CD14-positive monocyte (primary cell): Measurements from ENCODE around the gene ALLC. TPM values are rescaled to one million over a fixed set of nuclear protein-coding genes. Genes with fewer than 3 reads are reported as not detected.

Experiments used
- DNase-seq, 3 donors: peaks; one replicate each; pipeline ENCODE4 v3.0.0-alpha.2; 2011 to 2022
- H2AFZ ChIP-seq: 2 replicates; pipeline ENCODE4 v1.6.0; 2012; ENCODE audit warnings: mild to moderate bottlenecking, low read depth, low read length, inconsistent platforms; ENCODE audit not compliant: insufficient read depth, poor library complexity, severe bottlenecking
- H3K27ac ChIP-seq, 2 donors: 1 replicate in 1 of 2; 2 replicates in 1 of 2; pipeline ENCODE4 v1.5.1; 2012 to 2013; ENCODE audit warnings: low read length in 2 of 2, control low read depth in 1 of 2, inconsistent platforms in 1 of 2, low read depth in 1 of 2, mild to moderate bottlenecking in 1 of 2
- H3K27me3 ChIP-seq, 2 donors: one replicate each; pipeline versions ENCODE4 v1.6.0 to v1.6.1; 2011 to 2013; ENCODE audit warnings: low read length in 2 of 2; ENCODE audit not compliant: control insufficient read depth in 2 of 2, insufficient read depth in 2 of 2
- H3K36me3 ChIP-seq, 2 donors: replicated peaks in 1 of 2; 1 replicate in 1 of 2; 2 replicates in 1 of 2; pipeline versions ENCODE4 v1.5.1 to v1.6.1; 2012 to 2013; ENCODE audit warnings: low read length in 2 of 2, control low read depth in 1 of 2, inconsistent platforms in 1 of 2, mild to moderate bottlenecking in 1 of 2; ENCODE audit not compliant: insufficient read depth in 2 of 2, control insufficient read depth in 1 of 2
- H3K4me1 ChIP-seq, 2 donors: 1 replicate in 1 of 2; 2 replicates in 1 of 2; pipeline versions ENCODE4 v1.5.1 to v1.6.1; 2012 to 2013; ENCODE audit warnings: low read length in 2 of 2, control low read depth in 1 of 2, inconsistent platforms in 1 of 2, mild to moderate bottlenecking in 1 of 2, moderate library complexity in 1 of 2; ENCODE audit not compliant: insufficient read depth in 2 of 2, control insufficient read depth in 1 of 2
- H3K4me2 ChIP-seq: replicated peaks from 2 replicates; pipeline ENCODE3; 2012; ENCODE audit warnings: low read length, moderate library complexity, mild to moderate bottlenecking; ENCODE audit not compliant: poor library complexity, severe bottlenecking; ENCODE audit errors: extremely low read depth
- H3K4me3 ChIP-seq, 3 experiments: fragments of 200-600 bp in 1 of 3; sonication (generic) in 1 of 3; replicated peaks in 1 of 3; 1 replicate in 2 of 3; 2 replicates in 1 of 3; pipeline ENCODE4 v1.5.1; 2011 to 2013; ENCODE audit warnings: low read length in 3 of 3, mild to moderate bottlenecking in 3 of 3, control low read depth in 2 of 3, low read depth in 2 of 3, inconsistent platforms in 1 of 3, moderate library complexity in 1 of 3
- H3K79me2 ChIP-seq: 2 replicates; pipeline ENCODE4 v1.6.0; 2012; ENCODE audit warnings: mild to moderate bottlenecking, control low read depth, inconsistent platforms, low read length, moderate library complexity; ENCODE audit not compliant: insufficient read depth
- H3K9ac ChIP-seq: 2 replicates; pipeline ENCODE4 v1.6.0; 2017; ENCODE audit warnings: low read length, mild to moderate bottlenecking; ENCODE audit not compliant: insufficient read depth, poor library complexity, severe bottlenecking
- H3K9me3 ChIP-seq, 2 donors: replicated peaks in 1 of 2; 1 replicate in 1 of 2; 2 replicates in 1 of 2; pipeline versions ENCODE4 v1.5.1 to v1.6.1; 2012 to 2013; ENCODE audit warnings: low read length in 2 of 2, control low read depth in 1 of 2; ENCODE audit not compliant: control insufficient read depth in 1 of 2, insufficient read depth in 1 of 2
- H4K20me1 ChIP-seq: 2 replicates; pipeline ENCODE4 v1.6.0; 2012; ENCODE audit warnings: mild to moderate bottlenecking, low read length, control low read depth, moderate library complexity; ENCODE audit not compliant: insufficient read depth
- H3K27ac Mint-ChIP-seq, 7 donors: one replicate each; pipeline ENCODE4 v1.8.0; 2020; ENCODE audit warnings: mild to moderate bottlenecking in 7 of 7, mixed read lengths in 7 of 7, moderate library complexity in 6 of 7, inconsistent platforms in 2 of 7
- H3K27me3 Mint-ChIP-seq, 3 donors: one replicate each; pipeline ENCODE4 v1.8.0; 2021 to 2022; ENCODE audit warnings: low read depth in 3 of 3, mild to moderate bottlenecking in 3 of 3, mixed read lengths in 3 of 3, moderate library complexity in 3 of 3, inconsistent platforms in 1 of 3
- H3K36me3 Mint-ChIP-seq, 2 donors: one replicate each; pipeline ENCODE4 v1.8.0; 2020; ENCODE audit warnings: mixed read lengths in 2 of 2, inconsistent platforms in 1 of 2, mild to moderate bottlenecking in 1 of 2
- H3K4me1 Mint-ChIP-seq: one replicate; pipeline ENCODE4 v1.8.0; 2020; ENCODE audit warnings: mild to moderate bottlenecking, mixed read lengths
- H3K4me3 Mint-ChIP-seq, 2 donors: one replicate each; pipeline ENCODE4 v1.8.0; 2020; ENCODE audit warnings: mild to moderate bottlenecking in 2 of 2, mixed read lengths in 2 of 2, moderate library complexity in 1 of 2
- H3K9me3 Mint-ChIP-seq, 7 donors: one replicate each; pipeline ENCODE4 v1.8.0; 2020 to 2022; ENCODE audit warnings: mixed read lengths in 7 of 7, mild to moderate bottlenecking in 6 of 7, moderate library complexity in 6 of 7, inconsistent platforms in 2 of 7
- WGBS: methylation state at CpG from one replicate; pipeline ENCODE4 v1.1.5; 2013; ENCODE audit warnings: missing lambda C conversion rate; ENCODE audit not compliant: insufficient coverage; 5-methylcytosine and 5-hydroxymethylcytosine counted together
- intact Hi-C, 2 donors: fragments of 100-400 bp; cut with micrococcal nuclease; formaldehyde crosslinking; loops; one replicate each; pipeline versions ENCODE4 v1.15.0 to v1.15.1; 2023
- polyA plus RNA-seq, 3 donors: library from polyadenylated mRNA; depleted of rRNA in 1 of 3; unstranded in 2 of 3; stranded (reverse) in 1 of 3; fragments of 300-500 nt in 2 of 3; fragments of >200 nt in 1 of 3; fragmentation: Illumina TruSeq in 2 of 3; gene quantifications; 1 replicate in 2 of 3; 2 replicates in 1 of 3; pipeline ENCODE4 v1.2.3, GENCODE V29; 2012 to 2021
- TF ChIP-seq, protein P1 (sequence below): fragments of 200-600 bp; IDR thresholded peaks from one replicate; pipeline ENCODE4 v1.8.0; 2022; ENCODE audit warnings: antibody characterized with exemption, mild to moderate bottlenecking

ALLC gene
- polyA plus RNA-seq, 3 donors: not detected

DNA sequence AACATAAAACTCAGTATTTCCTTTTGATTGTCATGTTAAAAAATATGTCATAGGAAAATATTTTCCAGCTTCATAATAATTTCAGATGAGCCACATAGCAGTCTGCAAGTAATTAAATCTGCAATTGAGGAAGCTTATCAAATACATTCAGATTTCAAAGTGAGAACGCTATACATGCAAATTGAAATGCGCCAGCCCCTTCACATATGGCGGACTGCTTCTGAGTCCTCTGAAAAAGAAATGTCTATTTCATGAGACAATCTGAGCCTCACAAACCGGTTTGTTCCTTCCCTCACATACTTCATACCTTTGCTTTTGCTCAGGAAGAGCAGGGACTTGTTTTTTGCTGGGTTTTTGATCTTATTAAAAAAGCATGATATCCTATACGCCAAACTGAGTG is 43.1 kb downstream of the ALLC start:
- H3K27ac ChIP-seq: no peak overlapping the region

DNA sequence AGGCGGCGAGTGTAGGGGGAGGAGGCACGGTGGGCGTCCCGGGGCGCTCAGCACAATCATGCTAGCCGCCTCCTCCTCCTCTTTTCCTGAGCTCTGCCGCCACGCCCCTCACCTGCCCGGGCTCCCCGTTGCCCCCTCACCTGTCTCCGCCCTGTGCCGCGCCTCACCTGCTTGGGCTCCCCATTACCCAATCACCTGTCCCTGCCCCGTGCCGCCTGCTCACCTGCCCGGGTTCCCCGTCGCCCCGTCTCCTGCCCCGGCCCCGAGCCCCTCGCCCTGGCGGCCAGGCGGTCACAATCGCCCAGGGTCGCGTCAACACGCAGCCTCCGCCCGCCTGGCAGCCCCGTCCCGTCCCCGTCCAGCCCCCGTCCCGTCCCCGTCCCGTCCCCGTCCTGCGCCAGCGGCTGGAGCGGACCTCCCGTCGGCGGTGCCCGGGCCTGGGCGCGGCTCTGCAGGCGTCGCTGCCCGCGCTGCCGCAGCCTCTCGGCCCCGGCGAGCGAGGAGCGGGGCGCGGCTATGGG is 45.3 kb downstream of the ALLC start, which contains the start of gene DCDC2C:
DCDC2C (plus strand) TSS at position 340 of the 521 bp plus-strand sequence; CDS start at position 517, 177 bp downstream.
- Mint-ChIP-seq H3K27me3 (peaks cover 22 to 38% (median 24%) of the 10 kb centered on the region in 3 donors), H3K27ac (no peak within 1 kb of the TSS), H3K4me1 (no peaks in the 10 kb centered on the region), H3K9me3 (peaks cover 0 to 11% (median 4%) of the 10 kb centered on the region in 7 donors), H3K4me3 (peak within 1 kb of the TSS in 1 of 2 donors; percentile 74), H3K36me3 (peaks cover 0 to 2% of the 10 kb centered on the region in 2 donors)
- H3K4me2 ChIP-seq: no peak within 1 kb of the TSS
- no peaks in the 10 kb centered on the region for H3K4me1 ChIP-seq
- H3K9ac ChIP-seq: no peak within 1 kb of the TSS
- no peaks in the 10 kb centered on the region for H3K36me3 ChIP-seq
- no peak within 1 kb of the TSS for H2AFZ ChIP-seq
- H3K4me3 ChIP-seq: no peak within 1 kb of the TSS
- TF ChIP-seq, protein P1, sequence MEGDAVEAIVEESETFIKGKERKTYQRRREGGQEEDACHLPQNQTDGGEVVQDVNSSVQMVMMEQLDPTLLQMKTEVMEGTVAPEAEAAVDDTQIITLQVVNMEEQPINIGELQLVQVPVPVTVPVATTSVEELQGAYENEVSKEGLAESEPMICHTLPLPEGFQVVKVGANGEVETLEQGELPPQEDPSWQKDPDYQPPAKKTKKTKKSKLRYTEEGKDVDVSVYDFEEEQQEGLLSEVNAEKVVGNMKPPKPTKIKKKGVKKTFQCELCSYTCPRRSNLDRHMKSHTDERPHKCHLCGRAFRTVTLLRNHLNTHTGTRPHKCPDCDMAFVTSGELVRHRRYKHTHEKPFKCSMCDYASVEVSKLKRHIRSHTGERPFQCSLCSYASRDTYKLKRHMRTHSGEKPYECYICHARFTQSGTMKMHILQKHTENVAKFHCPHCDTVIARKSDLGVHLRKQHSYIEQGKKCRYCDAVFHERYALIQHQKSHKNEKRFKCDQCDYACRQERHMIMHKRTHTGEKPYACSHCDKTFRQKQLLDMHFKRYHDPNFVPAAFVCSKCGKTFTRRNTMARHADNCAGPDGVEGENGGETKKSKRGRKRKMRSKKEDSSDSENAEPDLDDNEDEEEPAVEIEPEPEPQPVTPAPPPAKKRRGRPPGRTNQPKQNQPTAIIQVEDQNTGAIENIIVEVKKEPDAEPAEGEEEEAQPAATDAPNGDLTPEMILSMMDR: no peak
- no peaks in the 10 kb centered on the region for H3K79me2 ChIP-seq
- H3K27ac ChIP-seq: no peak within 1 kb of the TSS
- whole genome bisulfite sequencing: 6% methylated on average over 51 of the region's 60 CpGs
- intact Hi-C loops: no loop called here
- peaks cover 10 to 18% of the 10 kb centered on the region in 2 donors for H3K27me3 ChIP-seq
- no peaks in the 10 kb centered on the region for H4K20me1 ChIP-seq
- DNase-seq: no peak
- H3K9me3 ChIP-seq: peaks cover 0 to 5% of the 10 kb centered on the region in 2 donors

More for the DNA sequence above, 43.1 kb downstream of the ALLC start:
- no peak overlapping the region for H3K9ac ChIP-seq
- H2AFZ ChIP-seq: no peak overlapping the region
- TF ChIP-seq, protein P1: no peak
- no peak overlapping the region for H3K4me3 Mint-ChIP-seq
- 100% methylated on average over 2 of the region's 5 CpGs for WGBS
- H3K9me3 Mint-ChIP-seq: peaks cover 0 to 9% (median 4%) of the 10 kb centered on the region in 7 donors
- no peaks in the 10 kb centered on the region for H3K4me1 ChIP-seq
- H3K36me3 ChIP-seq: no peaks in the 10 kb centered on the region
- H3K79me2 ChIP-seq: no peaks in the 10 kb centered on the region
- no peaks in the 10 kb centered on the region for H3K4me1 Mint-ChIP-seq
- peaks cover 16 to 35% (median 22%) of the 10 kb centered on the region in 3 donors for H3K27me3 Mint-ChIP-seq
- DNase-seq: no peak
- H3K4me3 ChIP-seq: no peak overlapping the region
- peaks cover 0 to 5% of the 10 kb centered on the region in 2 donors for H3K9me3 ChIP-seq
- H3K27ac Mint-ChIP-seq: no peak overlapping the region
- peaks cover 10 to 18% of the 10 kb centered on the region in 2 donors for H3K27me3 ChIP-seq
- no peak overlapping the region for H3K4me2 ChIP-seq
- intact Hi-C loops: no loop called here
- H4K20me1 ChIP-seq: no peaks in the 10 kb centered on the region
- H3K36me3 Mint-ChIP-seq: peaks cover 0 to 2% of the 10 kb centered on the region in 2 donors
